MV-4-11 (cell line): Measurements from ENCODE around the gene ALG5.

Experiments used
- DNase-seq: peaks from one replicate; lab custom pipeline; 2025; lab: John Stamatoyannopoulos, UW

The ALG5 gene

GRCh38 chr13:36915896-36916640 lies 83.1 kb downstream of the ALG5 start:
- DNase-seq: no peak

DNA sequence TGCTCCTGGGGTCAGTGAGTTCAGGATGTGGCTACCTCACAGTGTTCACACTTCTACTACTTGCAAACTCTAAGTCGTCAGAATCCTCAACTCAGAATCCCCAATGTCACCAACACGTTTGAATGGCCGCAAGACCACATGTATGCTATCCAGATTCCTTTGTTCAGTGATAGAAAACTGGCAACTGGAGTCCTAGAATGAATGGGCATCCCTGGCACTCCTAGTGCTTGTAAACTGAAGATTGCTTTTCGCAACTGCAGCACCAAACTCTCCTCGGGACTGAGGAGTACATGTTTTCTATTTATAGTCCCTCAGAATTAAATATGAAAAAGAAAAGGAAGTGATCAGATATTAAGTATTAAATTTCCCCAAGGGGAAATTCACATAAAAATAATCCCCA lies 84.0 kb downstream of the ALG5 start:
- no peak for DNase-seq

- no peak for DNase-seq
These were observed 84.5 kb downstream of the ALG5 start for GRCh38 chr13:36914648-36915047.

GRCh38 chr13:36913463-36913862 lies 85.7 kb downstream of the ALG5 start:
- DNase-seq: no peak

GRCh38 chr13:36912973-36913372 lies 86.2 kb downstream of the ALG5 start:
- DNase-seq: no peak

GRCh38 chr13:36912369-36912768 lies 86.8 kb downstream of the ALG5 start:
- DNase-seq: no peak

DNA sequence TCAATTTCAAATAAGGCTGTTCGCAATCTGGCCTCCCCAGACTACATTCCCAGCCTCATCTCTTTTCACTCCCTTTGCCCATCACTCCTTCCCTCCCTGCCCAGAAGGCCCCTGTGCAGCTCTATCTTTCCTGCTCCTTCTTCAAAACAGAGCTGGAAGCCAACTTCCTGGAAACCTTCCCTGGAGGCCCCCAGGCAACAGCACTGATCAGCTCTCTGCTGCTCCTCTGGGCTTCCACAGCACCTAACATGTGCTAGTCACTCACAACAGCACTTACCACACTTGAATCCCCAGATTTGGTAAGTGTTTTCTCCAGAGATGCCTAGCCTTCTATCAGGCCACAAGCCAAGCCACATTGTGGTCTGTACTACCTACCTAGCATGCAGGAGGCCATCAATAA lies 88.6 kb downstream of the ALG5 start:
- no peak for DNase-seq

GRCh38 chr13:36907821-36908220 lies 91.3 kb downstream of the ALG5 start:
- no peak for DNase-seq

GRCh38 chr13:36907266-36907665 lies 91.9 kb downstream of the ALG5 start:
- DNase-seq: no peak

DNA sequence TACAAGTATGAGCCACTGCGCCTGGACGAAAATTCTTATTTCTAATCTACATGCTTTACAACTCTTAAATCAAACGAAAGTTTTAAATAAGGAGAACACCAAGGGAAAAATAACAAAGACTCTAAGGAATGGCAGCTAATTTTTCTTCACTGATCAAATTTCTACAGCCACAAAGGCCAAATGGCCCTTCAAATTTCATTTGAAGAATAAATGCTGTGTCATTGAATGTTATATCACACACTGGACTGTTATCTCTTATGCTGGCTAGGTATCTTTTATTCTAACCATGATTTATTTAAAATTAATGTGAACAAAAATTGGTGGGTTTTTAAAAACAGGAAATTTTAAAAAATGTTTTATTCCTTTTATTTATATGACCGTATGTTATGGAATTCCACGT lies 93.2 kb downstream of the ALG5 start:
- no peak for DNase-seq

- no peak for DNase-seq
These were observed 95.1 kb downstream of the ALG5 start for GRCh38 chr13:36903925-36904595.
